K562 treated with DMSO at 1 percent for 4 hours (cell line): ENCODE results near the gene OR8A1. TPM values are rescaled to one million over a fixed set of nuclear protein-coding genes. Genes with fewer than 3 reads are reported as not detected.

Experiments used
- total RNA-seq: library from RNA; unstranded; fragments of 300-600 nt; gene quantifications from 2 replicates; pipeline ENCODE4 v1.2.3, GENCODE V29; 2022; ENCODE audit not compliant: insufficient read depth

OR8A1 gene
- 0.20 and 0.85 TPM in 2 replicates for total RNA-seq

DNA sequence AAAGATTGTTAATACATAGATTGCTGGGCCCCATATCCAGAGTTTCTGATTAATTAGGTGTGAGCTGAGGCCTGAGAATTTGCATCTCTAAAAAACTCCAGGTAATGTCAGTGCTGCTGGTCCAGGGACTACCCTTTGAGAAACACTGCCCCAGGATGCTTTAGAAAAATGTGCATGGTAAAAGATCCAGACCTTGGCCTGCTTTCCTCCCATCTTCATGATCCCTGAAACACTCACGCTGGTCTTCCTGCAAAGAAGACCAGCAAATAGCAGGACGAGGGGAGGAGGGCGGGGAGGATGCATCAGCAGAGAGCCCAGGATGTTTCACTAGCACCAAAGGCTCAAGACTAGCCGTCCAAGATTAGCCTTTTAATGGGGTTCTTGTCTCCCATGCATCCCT, at the start of gene OR8A1:
OR8A1 (plus strand) TSS at position 301 of the 400 bp plus-strand sequence. CDS start 123 bp downstream, outside the sequence.

DNA sequence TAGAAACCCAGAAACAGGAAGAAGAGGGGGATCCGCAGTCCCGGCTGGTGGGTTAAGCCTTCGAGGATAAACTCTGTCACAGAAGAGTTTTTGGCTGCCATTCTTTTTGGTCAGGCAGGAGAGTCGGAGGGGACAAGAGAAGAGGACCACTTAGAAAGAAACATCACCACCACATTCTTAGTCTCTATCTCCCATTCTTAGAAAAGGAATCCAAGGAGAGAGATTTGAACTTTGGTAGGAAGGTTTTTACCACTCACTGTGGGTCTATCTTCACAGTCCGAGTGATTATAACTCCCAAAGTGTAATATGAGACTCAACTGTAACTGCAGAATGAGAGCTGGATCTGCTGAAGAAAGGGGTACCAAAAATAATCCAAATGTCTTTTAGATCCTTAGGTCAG, 26.2 kb upstream of the OR8A1 start, which contains the start of gene OR8B12:
OR8B12 (minus strand) TSS at position 101 of the 400 bp plus-strand sequence; CDS start at position 101, 0 bp downstream.

DNA sequence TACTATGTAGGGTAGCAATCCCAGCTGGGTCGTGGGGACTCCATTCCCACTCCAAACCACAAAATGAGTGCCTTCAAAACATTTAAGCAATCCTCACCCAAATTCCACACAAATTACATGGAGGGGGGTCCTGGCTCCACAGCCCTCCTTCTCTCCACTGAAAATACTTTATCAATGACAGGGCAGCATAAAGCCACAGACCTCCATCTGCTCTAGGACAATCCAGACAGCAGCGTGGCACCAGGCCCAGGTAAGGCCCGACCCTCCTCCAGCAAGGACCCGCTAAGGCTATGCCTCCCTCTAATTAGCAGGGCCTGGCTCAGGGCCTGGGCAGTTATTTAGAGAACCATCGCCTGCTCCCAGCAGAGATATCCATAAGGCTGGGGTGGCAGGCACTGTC, 41.3 kb downstream of the OR8A1 start, which contains the start of gene PANX3:
PANX3 (plus strand) TSS at position 365 of the 400 bp plus-strand sequence. CDS start 129 bp downstream, outside the sequence.

Other genes with a start within 250 kb of the OR8A1 start
- gene OR8D2, start 249.8 kb upstream of the OR8A1 start, total RNA-seq, result not detected in 2 replicates
- gene OR8B2, start 185.5 kb upstream of the OR8A1 start, total RNA-seq, result not detected in 2 replicates
- gene OR8B3, start 171.0 kb upstream of the OR8A1 start, total RNA-seq, result not detected in 2 replicates
- not detected in 2 replicates for gene OR8B4, start 145.1 kb upstream of the OR8A1 start, total RNA-seq
- gene OR8B8, start 124.3 kb upstream of the OR8A1 start, total RNA-seq, result not detected in 2 replicates
- gene OR8B12, start 26.3 kb upstream of the OR8A1 start, total RNA-seq, result not detected in 2 replicates
- 1.1 and 1.2 TPM in 2 replicates for gene PANX3, start 41.4 kb downstream of the OR8A1 start, total RNA-seq
- gene TBRG1, start 52.9 kb downstream of the OR8A1 start, total RNA-seq, result 27.6 and 32.3 TPM in 2 replicates
- 1.1 and 2.1 TPM in 2 replicates for gene SIAE, start 103.7 kb downstream of the OR8A1 start, total RNA-seq
- gene SPA17, start 103.9 kb downstream of the OR8A1 start, total RNA-seq, result 7.8 and 10.6 TPM in 2 replicates
- 5.4 and 8.4 TPM in 2 replicates for gene NRGN, start 169.9 kb downstream of the OR8A1 start, total RNA-seq
- gene VSIG2, start 182.3 kb downstream of the OR8A1 start, total RNA-seq, result not detected in 2 replicates
- 1.4 and 1.9 TPM in 2 replicates for gene ESAM, start 192.3 kb downstream of the OR8A1 start, total RNA-seq
- 2.8 and 4.4 TPM in 2 replicates for gene MSANTD2, start 230.4 kb downstream of the OR8A1 start, total RNA-seq